GM12878 (cell line): Measurements from ENCODE around the gene MEF2D. TPM values are rescaled to one million over a fixed set of nuclear protein-coding genes. Genes with fewer than 3 reads are reported as not detected.

Source experiments
- BHLHE40 ChIP-seq, 2 experiments: fragments of 450-650 bp in 1 of 2; IDR thresholded peaks; 2 replicates each; pipeline ENCODE4 v1.6.1; 2011 to 2017; ENCODE audit warnings: low read depth in 2 of 2, borderline replicate concordance in 1 of 2, improper control_type of control experiment in 1 of 2, low read length in 1 of 2, mild to moderate bottlenecking in 1 of 2
- CBX3 ChIP-seq: fragments of 200-600 bp; sonication (generic); IDR thresholded peaks from 2 replicates; pipeline ENCODE4 v1.6.1; 2016; ENCODE audit warnings: low read depth, borderline replicate concordance
- CHD2 ChIP-seq: IDR thresholded peaks from 2 replicates; pipeline ENCODE4 v1.6.1; 2011; ENCODE audit warnings: low read depth, low read length, improper control_type of control experiment, borderline replicate concordance
- DPF2 ChIP-seq: fragments of 450-650 bp; IDR thresholded peaks from 2 replicates; pipeline ENCODE4 v1.6.1; 2017; ENCODE audit warnings: mild to moderate bottlenecking
- RBBP5 ChIP-seq: fragments of 200-600 bp; sonication (generic); conservative IDR thresholded peaks from 2 replicates; pipeline ENCODE4 v1.6.1; 2016
- RUNX3 ChIP-seq: IDR thresholded peaks from 2 replicates; pipeline ENCODE4 v1.6.1; 2012; ENCODE audit warnings: low read length, inconsistent platforms
- SMARCA5 ChIP-seq: fragments of 450-650 bp; IDR thresholded peaks from 2 replicates; pipeline ENCODE4 v1.6.1; 2017; ENCODE audit warnings: mild to moderate bottlenecking
- STAT3 ChIP-seq: IDR thresholded peaks from 2 replicates; pipeline ENCODE4 v1.6.1; 2011; ENCODE audit warnings: low read depth, low read length, improper control_type of control experiment
- SUPT20H ChIP-seq: IDR thresholded peaks from 2 replicates; pipeline ENCODE4 v1.6.1; 2011; ENCODE audit warnings: low read depth, mild to moderate bottlenecking, low read length, moderate library complexity, borderline replicate concordance; ENCODE audit not compliant: control insufficient read depth
- ZNF24 ChIP-seq: fragments of 450-650 bp; IDR thresholded peaks from 2 replicates; pipeline ENCODE4 v1.6.1; 2017; ENCODE audit warnings: antibody characterized with exemption, mild to moderate bottlenecking
- polyA plus RNA-seq, 11 experiments: library from polyadenylated mRNA; depleted of rRNA in 4 of 11; unstranded in 6 of 11; stranded (reverse) in 5 of 11; fragments of >200 nt; fragmentation: Nextera tagmentation in 4 of 11; fragmentation: Illumina TruSeq in 1 of 11; extraction: Ambion mirVana in 4 of 11; extraction: Trizol in 1 of 11; gene quantifications; 1 replicate in 1 of 11; 2 replicates in 10 of 11; pipeline versions ENCODE4 v1.2.1 to v1.2.3, GENCODE V29; 2011 to 2016; ENCODE audit warnings: inconsistent platforms in 2 of 11, missing spikeins in 2 of 11, low read depth in 1 of 11
- total RNA-seq, 4 experiments: library from RNA; depleted of rRNA in 3 of 4; stranded (reverse); fragments of >200 nt in 3 of 4; fragmentation: Illumina TruSeq in 1 of 4; extraction: Trizol in 1 of 4; gene quantifications; 2 replicates each; pipeline versions ENCODE4 v1.2.1 to v1.2.3, GENCODE V29; 2013 to 2021
- TF ChIP-seq, protein P1 (sequence below): fragments of 150-350 bp; IDR thresholded peaks from 2 replicates; pipeline ENCODE4 v1.6.1; 2016; ENCODE audit warnings: low read depth, low read length
- TF ChIP-seq, protein P2 (sequence below): fragments of 150-350 bp; IDR thresholded peaks from 2 replicates; pipeline ENCODE4 v1.6.1; 2014; ENCODE audit warnings: mild to moderate bottlenecking, low read depth, low read length
- TF ChIP-seq, protein P3 (sequence below): fragments of 450-650 bp; formaldehyde crosslinking; IDR thresholded peaks from 2 replicates; pipeline ENCODE4 v1.4.0; 2022; ENCODE audit warnings: mild to moderate bottlenecking, moderate library complexity
- TF ChIP-seq, protein P4 (sequence below): fragments of 450-650 bp; IDR thresholded peaks from 2 replicates; pipeline ENCODE4 v1.6.1; 2017; ENCODE audit warnings: mild to moderate bottlenecking, moderate library complexity
- TF ChIP-seq, protein P5 (sequence below): fragments of 450-650 bp; IDR thresholded peaks from 2 replicates; pipeline ENCODE4 v1.6.1; 2017; ENCODE audit warnings: mild to moderate bottlenecking

MEF2D gene
- total and polyA plus RNA-seq, 10 of the 15 experiments (the other 5 are each of a cell fraction or from before 2014, with no cell fraction given) = 0.61 to 53.0 (median 15.2) TPM

DNA sequence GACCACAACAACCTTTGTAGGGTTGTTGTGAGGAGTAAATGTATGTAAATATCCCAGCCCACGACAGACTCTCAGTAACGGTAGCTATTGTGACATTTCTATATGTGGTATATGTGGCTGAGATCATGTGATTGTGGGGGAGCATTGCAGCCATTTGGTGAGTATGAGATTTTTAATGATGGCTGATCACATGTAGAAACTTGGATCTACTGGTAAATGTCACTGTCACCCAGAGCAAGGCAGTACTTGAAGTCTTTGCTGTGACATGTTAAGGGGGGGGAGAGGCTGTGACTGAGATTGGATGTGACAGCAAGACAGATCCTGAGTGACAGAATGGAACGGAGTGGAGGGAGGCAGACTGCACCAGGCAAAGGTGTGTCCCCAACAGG lies 23.9 kb upstream of the MEF2D start (continued):
- TF ChIP-seq, protein P1, sequence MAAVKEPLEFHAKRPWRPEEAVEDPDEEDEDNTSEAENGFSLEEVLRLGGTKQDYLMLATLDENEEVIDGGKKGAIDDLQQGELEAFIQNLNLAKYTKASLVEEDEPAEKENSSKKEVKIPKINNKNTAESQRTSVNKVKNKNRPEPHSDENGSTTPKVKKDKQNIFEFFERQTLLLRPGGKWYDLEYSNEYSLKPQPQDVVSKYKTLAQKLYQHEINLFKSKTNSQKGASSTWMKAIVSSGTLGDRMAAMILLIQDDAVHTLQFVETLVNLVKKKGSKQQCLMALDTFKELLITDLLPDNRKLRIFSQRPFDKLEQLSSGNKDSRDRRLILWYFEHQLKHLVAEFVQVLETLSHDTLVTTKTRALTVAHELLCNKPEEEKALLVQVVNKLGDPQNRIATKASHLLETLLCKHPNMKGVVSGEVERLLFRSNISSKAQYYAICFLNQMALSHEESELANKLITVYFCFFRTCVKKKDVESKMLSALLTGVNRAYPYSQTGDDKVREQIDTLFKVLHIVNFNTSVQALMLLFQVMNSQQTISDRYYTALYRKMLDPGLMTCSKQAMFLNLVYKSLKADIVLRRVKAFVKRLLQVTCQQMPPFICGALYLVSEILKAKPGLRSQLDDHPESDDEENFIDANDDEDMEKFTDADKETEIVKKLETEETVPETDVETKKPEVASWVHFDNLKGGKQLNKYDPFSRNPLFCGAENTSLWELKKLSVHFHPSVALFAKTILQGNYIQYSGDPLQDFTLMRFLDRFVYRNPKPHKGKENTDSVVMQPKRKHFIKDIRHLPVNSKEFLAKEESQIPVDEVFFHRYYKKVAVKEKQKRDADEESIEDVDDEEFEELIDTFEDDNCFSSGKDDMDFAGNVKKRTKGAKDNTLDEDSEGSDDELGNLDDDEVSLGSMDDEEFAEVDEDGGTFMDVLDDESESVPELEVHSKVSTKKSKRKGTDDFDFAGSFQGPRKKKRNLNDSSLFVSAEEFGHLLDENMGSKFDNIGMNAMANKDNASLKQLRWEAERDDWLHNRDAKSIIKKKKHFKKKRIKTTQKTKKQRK = no peak
- TF ChIP-seq, protein P2, sequence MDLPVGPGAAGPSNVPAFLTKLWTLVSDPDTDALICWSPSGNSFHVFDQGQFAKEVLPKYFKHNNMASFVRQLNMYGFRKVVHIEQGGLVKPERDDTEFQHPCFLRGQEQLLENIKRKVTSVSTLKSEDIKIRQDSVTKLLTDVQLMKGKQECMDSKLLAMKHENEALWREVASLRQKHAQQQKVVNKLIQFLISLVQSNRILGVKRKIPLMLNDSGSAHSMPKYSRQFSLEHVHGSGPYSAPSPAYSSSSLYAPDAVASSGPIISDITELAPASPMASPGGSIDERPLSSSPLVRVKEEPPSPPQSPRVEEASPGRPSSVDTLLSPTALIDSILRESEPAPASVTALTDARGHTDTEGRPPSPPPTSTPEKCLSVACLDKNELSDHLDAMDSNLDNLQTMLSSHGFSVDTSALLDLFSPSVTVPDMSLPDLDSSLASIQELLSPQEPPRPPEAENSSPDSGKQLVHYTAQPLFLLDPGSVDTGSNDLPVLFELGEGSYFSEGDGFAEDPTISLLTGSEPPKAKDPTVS = no peak
- no peak for TF ChIP-seq SMARCA5
- TF ChIP-seq, protein P3, sequence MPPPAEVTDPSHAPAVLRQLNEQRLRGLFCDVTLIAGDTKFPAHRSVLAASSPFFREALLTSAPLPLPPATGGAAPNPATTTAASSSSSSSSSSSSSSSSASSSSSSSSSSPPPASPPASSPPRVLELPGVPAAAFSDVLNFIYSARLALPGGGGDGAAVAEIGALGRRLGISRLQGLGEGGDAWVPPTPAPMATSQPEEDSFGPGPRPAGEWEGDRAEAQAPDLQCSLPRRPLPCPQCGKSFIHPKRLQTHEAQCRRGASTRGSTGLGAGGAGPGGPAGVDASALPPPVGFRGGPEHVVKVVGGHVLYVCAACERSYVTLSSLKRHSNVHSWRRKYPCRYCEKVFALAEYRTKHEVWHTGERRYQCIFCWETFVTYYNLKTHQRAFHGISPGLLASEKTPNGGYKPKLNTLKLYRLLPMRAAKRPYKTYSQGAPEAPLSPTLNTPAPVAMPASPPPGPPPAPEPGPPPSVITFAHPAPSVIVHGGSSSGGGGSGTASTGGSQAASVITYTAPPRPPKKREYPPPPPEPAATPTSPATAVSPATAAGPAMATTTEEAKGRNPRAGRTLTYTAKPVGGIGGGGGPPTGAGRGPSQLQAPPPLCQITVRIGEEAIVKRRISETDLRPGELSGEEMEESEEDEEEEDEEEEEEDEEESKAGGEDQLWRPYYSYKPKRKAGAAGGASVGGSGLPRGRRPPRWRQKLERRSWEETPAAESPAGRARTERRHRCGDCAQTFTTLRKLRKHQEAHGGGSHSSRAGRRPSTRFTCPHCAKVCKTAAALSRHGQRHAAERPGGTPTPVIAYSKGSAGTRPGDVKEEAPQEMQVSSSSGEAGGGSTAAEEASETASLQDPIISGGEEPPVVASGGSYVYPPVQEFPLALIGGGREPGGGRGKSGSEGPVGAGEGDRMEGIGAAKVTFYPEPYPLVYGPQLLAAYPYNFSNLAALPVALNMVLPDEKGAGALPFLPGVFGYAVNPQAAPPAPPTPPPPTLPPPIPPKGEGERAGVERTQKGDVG (CRISPR knock-in tag) = no peak
- TF ChIP-seq CBX3 = no peak
- TF ChIP-seq SUPT20H = no peak
- TF ChIP-seq ZNF24 = no peak
- TF ChIP-seq CHD2 = no peak
- TF ChIP-seq RUNX3 = peak; percentile 76; the same call in 1 of the 2 replicates
- no peak for TF ChIP-seq RBBP5
- TF ChIP-seq BHLHE40 (IDR thresholded peaks at IDR 0.05; ENCODE audit: borderline replicate concordance in 1 of 2, low read depth in 2 of 2, low read length in 1 of 2) = no peak
- TF ChIP-seq, protein P4, sequence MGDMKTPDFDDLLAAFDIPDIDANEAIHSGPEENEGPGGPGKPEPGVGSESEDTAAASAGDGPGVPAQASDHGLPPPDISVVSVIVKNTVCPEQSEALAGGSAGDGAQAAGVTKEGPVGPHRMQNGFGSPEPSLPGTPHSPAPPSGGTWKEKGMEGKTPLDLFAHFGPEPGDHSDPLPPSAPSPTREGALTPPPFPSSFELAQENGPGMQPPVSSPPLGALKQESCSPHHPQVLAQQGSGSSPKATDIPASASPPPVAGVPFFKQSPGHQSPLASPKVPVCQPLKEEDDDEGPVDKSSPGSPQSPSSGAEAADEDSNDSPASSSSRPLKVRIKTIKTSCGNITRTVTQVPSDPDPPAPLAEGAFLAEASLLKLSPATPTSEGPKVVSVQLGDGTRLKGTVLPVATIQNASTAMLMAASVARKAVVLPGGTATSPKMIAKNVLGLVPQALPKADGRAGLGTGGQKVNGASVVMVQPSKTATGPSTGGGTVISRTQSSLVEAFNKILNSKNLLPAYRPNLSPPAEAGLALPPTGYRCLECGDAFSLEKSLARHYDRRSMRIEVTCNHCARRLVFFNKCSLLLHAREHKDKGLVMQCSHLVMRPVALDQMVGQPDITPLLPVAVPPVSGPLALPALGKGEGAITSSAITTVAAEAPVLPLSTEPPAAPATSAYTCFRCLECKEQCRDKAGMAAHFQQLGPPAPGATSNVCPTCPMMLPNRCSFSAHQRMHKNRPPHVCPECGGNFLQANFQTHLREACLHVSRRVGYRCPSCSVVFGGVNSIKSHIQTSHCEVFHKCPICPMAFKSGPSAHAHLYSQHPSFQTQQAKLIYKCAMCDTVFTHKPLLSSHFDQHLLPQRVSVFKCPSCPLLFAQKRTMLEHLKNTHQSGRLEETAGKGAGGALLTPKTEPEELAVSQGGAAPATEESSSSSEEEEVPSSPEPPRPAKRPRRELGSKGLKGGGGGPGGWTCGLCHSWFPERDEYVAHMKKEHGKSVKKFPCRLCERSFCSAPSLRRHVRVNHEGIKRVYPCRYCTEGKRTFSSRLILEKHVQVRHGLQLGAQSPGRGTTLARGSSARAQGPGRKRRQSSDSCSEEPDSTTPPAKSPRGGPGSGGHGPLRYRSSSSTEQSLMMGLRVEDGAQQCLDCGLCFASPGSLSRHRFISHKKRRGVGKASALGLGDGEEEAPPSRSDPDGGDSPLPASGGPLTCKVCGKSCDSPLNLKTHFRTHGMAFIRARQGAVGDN = no peak
- no peak for TF ChIP-seq DPF2
- no peak for TF ChIP-seq STAT3
- TF ChIP-seq, protein P5, sequence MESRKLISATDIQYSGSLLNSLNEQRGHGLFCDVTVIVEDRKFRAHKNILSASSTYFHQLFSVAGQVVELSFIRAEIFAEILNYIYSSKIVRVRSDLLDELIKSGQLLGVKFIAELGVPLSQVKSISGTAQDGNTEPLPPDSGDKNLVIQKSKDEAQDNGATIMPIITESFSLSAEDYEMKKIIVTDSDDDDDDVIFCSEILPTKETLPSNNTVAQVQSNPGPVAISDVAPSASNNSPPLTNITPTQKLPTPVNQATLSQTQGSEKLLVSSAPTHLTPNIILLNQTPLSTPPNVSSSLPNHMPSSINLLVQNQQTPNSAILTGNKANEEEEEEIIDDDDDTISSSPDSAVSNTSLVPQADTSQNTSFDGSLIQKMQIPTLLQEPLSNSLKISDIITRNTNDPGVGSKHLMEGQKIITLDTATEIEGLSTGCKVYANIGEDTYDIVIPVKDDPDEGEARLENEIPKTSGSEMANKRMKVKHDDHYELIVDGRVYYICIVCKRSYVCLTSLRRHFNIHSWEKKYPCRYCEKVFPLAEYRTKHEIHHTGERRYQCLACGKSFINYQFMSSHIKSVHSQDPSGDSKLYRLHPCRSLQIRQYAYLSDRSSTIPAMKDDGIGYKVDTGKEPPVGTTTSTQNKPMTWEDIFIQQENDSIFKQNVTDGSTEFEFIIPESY = no peak
